H1 (cell line): Measurements from ENCODE around the gene PEX5L.

Experiments used
- HDAC2 ChIP-seq, 2 experiments: fragments of 300-600 bp in 1 of 2; sonication (generic) in 1 of 2; IDR thresholded peaks; 2 replicates each; pipeline ENCODE4 v1.6.1; 2011 to 2012; ENCODE audit warnings: low read depth in 2 of 2, low read length in 2 of 2, mild to moderate bottlenecking in 2 of 2, moderate library complexity in 2 of 2, borderline replicate concordance in 1 of 2, inconsistent platforms in 1 of 2
- MAFK ChIP-seq: IDR thresholded peaks from 2 replicates; pipeline ENCODE4 v1.6.1; 2012; ENCODE audit warnings: low read depth, mild to moderate bottlenecking, improper control_type of control experiment, low read length
- MAX ChIP-seq: IDR thresholded peaks from 2 replicates; pipeline ENCODE4 v1.6.1; 2012; ENCODE audit warnings: inconsistent platforms
- SIN3A ChIP-seq, 2 experiments: IDR thresholded peaks in 1 of 2; conservative IDR thresholded peaks in 1 of 2; 2 replicates each; pipeline ENCODE4 v1.6.1; 2011 to 2012; ENCODE audit warnings: low read length in 2 of 2, improper control_type of control experiment in 1 of 2, low read depth in 1 of 2, mild to moderate bottlenecking in 1 of 2
- TF ChIP-seq, protein P1 (sequence below): IDR thresholded peaks from 2 replicates; pipeline ENCODE4 v1.6.1; 2011; ENCODE audit warnings: low read depth, mild to moderate bottlenecking, low read length; ENCODE audit not compliant: insufficient read depth

GRCh38 chr3:179829401-179829800, 207.3 kb downstream of the PEX5L start:
- TF ChIP-seq, protein P1, sequence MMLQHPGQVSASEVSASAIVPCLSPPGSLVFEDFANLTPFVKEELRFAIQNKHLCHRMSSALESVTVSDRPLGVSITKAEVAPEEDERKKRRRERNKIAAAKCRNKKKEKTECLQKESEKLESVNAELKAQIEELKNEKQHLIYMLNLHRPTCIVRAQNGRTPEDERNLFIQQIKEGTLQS = no peak
- TF ChIP-seq HDAC2 (IDR thresholded peaks at IDR 0.05; ENCODE audit: borderline replicate concordance in 1 of 2, low read depth in 2 of 2, low read length in 2 of 2) = no peak
- TF ChIP-seq MAFK = no peak
- no peak for TF ChIP-seq MAX
- no peak for TF ChIP-seq SIN3A (conservative IDR thresholded peaks at IDR 0.05 in 1 of 2, IDR thresholded peaks at IDR 0.05 in 1 of 2; ENCODE audit: low read depth in 1 of 2, low read length in 2 of 2)
